ENCODE data around the gene CASR.

Gene CASR

DNA sequence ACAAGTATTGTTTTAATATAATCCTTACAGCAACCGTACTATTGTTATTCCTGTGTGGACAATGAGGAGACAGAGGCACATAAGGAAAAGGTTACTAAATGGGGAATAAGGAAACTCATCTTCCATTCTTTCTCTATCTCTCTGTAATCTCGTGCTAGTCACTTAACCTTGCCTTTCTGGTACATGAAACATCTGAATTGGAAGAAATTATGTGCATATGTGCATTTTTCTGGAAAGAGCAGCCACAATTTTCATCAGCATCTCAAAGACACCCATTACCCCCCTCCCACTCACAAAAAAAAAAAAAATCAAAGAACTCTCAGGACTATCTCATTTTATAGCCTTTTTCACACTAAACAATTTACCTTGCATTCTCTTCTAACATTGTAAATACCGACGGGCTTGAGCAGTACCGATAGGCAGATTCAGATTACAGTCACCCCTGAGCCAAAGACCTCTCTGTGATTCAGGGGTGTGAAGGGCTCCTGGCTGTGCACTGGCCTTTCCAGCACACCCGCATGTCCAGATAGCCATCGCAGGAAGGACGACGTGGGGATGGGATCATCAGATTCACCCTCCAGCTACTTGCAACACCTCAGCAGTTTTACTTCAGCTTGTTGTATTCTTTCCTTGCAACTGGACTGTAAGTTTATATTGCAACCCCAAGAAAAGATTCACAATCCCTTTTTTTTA lies 48.1 kb downstream of the CASR start:
- H3K27me3 Mint-ChIP-seq, result no peaks in the 10 kb centered on the region
- no peak for DNase-seq
- H3K4me3 Mint-ChIP-seq, result peak overlapping the region in 1 of 2 donors; percentile 46
- peaks cover 27 to 34% of the 10 kb centered on the region in 2 donors for H3K4me1 Mint-ChIP-seq
- no peak overlapping the region for H3K27ac Mint-ChIP-seq
- H3K9me3 Mint-ChIP-seq, result peaks cover 0 to 2% of the 10 kb centered on the region in 2 donors
- H3K36me3 Mint-ChIP-seq, result no peaks in the 10 kb centered on the region
- ATAC-seq (replicated peaks), result no peak

DNA sequence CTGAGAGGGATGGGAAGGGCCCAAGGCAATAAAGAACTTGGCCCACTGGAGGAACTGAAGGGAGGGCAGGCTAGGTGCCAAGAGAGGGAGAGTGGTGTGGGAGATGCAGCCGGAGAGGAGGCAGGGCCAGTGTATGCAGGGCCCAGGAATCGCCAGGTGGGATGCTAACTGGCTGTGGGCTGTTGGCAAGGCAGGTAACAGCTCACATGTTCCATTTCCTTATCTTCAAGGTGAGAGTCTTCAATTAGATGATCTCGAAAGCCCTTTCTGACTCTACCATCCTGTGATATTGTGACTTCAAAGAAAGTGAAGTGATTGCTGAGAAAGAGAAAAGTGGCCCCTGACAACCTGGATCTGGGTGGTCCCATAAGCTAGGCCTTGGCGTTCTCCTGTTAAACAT lies 49.0 kb downstream of the CASR start:
- no peaks in the 10 kb centered on the region for H3K27me3 Mint-ChIP-seq
- H3K4me3 Mint-ChIP-seq, result peak overlapping the region in 1 of 2 donors; percentile 42

DNA sequence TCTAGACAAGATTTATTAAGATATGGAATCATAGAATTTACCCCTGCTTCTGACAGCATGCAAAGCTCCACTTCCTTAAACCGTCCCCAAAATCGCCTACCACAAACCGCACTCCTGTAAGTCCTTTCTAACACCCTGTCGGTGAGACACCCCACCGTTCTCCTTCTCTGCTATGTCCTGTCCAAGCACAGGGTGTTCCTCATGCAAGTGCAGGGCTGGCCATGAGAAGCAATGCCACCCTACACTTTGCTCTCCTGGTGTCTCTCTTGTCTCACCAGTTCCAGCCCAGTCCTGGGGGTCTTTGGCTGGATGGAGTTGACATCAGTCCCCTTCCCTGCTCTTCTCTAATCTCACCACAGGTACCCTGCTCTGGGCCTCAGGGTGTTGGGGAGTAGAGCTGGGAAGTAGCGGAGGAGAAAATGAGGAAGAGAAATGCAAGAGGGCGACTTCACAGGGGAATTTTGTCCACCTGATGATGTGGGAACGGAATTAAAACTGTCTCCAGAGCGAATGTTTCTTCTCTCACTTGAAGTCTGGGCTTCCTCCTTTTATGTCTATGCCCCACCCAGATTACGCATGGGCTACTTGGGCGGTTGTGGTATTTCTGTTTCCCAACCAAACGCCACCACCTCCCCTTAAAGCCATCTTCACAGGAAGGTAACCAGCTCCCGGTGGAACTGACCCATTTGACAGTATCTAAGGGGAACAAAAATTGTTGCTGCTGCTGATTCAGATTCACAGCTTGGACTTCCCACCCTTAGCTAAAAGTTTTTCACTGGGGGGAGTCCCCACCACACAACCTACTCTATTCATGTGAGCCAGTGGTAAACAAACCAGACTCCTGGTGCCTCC lies 49.9 kb downstream of the CASR start:
- Mint-ChIP-seq H3K4me1 (peaks cover 27 to 34% of the 10 kb centered on the region in 2 donors), H3K9me3 (no peaks in the 10 kb centered on the region), H3K27ac (peak overlapping the region; percentile 79), H3K36me3 (no peaks in the 10 kb centered on the region), H3K4me3 (peak overlapping the region; percentile 25 to 40), H3K27me3 (no peaks in the 10 kb centered on the region)
- DNase-seq (peak; percentile 71), ATAC-seq (replicated peaks) (peak; percentile 85 to 88)

More for the DNA sequence above, 49.0 kb downstream of the CASR start:
- DNase-seq (no peak), ATAC-seq (replicated peaks) (no peak)
- Mint-ChIP-seq H3K27ac (peak overlapping the region; percentile 2), H3K4me1 (peaks cover 27 to 34% of the 10 kb centered on the region in 2 donors), H3K9me3 (no peaks in the 10 kb centered on the region), H3K36me3 (no peaks in the 10 kb centered on the region)

DNA sequence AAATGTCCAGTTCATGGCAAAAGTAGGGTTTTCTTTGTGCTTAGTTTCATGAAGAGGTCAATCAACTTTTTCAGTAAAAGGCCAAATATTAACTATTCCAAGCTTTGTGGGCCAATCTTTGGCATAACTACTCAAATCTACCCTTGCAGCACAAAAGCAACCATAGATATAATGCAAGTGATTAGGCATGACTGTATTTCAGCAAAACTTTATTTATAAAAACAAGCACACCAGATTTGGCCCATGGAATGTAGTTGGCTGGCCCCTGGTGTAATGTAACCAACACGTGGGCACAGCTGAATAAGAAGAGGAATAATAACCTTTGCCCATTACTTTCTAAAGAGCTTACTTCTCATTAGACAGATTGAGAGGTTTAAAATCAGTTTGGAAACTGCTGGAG lies 50.6 kb downstream of the CASR start:
- peak overlapping the region; percentile 1 for H3K27ac Mint-ChIP-seq
- DNase-seq (no peak), ATAC-seq (replicated peaks) (no peak)
- no peaks in the 10 kb centered on the region for H3K36me3 Mint-ChIP-seq
- no peaks in the 10 kb centered on the region for H3K27me3 Mint-ChIP-seq
- H3K4me3 Mint-ChIP-seq, result peak overlapping the region in 1 of 2 donors; percentile 25
- H3K9me3 Mint-ChIP-seq, result no peaks in the 10 kb centered on the region
- H3K4me1 Mint-ChIP-seq, result peaks cover 27 to 34% of the 10 kb centered on the region in 2 donors

DNA sequence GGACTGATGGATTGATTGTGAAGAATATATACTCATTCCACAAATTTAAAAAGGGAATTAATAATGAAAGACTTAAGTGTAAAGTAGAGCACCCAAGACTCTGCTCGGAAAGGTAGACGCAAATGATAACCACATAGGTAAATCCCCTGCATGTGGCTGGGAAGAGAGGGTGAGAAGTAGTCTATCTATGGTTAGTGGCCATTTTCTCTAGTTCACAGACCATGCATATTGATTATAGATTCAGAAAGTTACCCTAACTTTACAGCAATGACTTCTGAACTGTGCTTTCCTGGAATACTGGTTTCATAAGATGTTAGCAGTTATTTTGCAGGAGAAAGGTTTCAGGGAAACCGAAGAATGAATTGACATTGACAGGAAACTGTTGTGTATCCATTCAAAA lies 51.7 kb downstream of the CASR start:
- H3K4me1 Mint-ChIP-seq, result peaks cover 27 to 34% of the 10 kb centered on the region in 2 donors
- H3K36me3 Mint-ChIP-seq, result no peaks in the 10 kb centered on the region
- H3K27me3 Mint-ChIP-seq, result no peaks in the 10 kb centered on the region
- ATAC-seq (replicated peaks) (no peak), DNase-seq (no peak)
- H3K9me3 Mint-ChIP-seq, result no peaks in the 10 kb centered on the region
- peak overlapping the region; percentile 20 for H3K27ac Mint-ChIP-seq
- H3K4me3 Mint-ChIP-seq, result no peak overlapping the region

DNA sequence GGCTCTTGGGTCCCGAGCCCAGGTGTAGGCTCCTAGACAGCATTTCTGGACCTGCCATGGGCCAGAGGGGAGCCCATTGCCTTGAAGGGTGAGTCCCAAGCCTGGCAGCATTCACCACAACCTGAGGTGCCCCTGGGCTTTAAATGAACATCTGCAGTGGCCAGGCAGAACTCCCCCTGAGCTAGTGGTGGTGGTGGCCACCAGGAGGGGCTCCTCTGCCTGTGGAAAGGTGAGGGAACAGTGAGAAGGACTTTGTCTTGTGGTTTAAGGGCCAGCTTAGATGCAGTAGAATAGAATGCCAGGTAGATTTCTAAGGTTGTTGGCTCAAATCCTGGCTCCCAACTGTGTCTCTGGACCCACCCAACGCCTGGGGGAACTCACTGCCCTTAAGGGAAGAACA lies 55.6 kb downstream of the CASR start:
- ATAC-seq (replicated peaks), result no peak
- Mint-ChIP-seq H3K9me3 (no peaks in the 10 kb centered on the region), H3K36me3 (no peaks in the 10 kb centered on the region)

DNA sequence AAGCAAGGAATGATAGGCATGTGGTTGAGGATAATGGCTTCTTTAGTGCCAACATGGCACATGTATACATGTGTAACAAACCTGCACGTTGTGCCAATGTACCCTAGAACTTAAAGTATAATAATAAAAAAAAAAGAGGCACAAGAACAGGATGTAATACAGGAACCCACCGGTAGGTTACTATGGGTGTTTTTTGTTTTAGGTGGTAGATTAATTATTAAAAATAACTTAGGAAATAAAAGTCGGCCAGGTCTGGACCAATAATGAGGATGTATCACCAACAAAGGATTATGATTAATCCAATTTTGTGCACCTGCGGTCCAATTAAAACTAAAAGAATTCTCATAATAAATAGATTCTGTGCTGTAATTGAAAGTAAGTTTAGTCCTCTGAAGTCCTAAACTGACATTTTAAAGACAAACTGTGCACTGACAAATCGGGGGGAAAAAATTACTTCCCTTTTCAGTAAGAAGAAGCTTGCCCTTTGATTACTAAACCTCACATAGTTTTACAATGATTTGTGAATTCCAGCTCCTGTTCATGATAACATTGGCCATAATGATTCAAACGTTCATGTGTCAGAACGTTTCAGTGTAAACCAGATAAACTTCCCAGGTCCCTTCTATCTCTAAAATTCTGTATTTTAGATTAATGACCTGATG lies 62.2 kb downstream of the CASR start:
- H3K4me3 Mint-ChIP-seq, result peak overlapping the region; percentile 71 to 74
- H3K9me3 Mint-ChIP-seq, result no peaks in the 10 kb centered on the region
- peak; percentile 72 to 73 for ATAC-seq (replicated peaks)
- H3K4me1 Mint-ChIP-seq, result peaks cover 20 to 24% of the 10 kb centered on the region in 2 donors
- DNase-seq, result no peak
- no peaks in the 10 kb centered on the region for H3K27me3 Mint-ChIP-seq
- peak overlapping the region; percentile 71 for H3K27ac Mint-ChIP-seq
- no peaks in the 10 kb centered on the region for H3K36me3 Mint-ChIP-seq

More for the DNA sequence above, 55.6 kb downstream of the CASR start:
- Mint-ChIP-seq H3K27ac (no peak overlapping the region), H3K4me3 (no peak overlapping the region), H3K27me3 (no peaks in the 10 kb centered on the region), H3K4me1 (peaks cover 9 to 12% of the 10 kb centered on the region in 2 donors)
- DNase-seq, result no peak

DNA sequence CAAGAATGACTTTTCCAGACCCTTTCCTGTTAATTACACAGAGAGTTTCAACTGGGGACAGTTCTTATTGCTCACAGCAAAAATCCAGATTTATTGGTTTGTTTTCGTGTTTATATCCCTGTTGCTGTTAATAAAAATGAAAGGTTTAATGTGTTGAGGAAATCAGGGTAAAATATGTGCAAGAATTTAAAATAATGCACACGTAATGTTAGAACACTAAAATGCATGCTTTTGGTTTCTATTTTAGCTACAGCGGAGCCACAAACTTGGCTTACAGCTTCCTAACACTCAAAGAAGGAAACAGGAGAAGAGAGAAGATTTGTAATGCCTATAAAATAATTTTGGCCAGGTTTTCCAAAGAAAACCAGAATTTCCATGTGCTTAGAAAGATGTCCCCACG lies 62.7 kb downstream of the CASR start:
- Mint-ChIP-seq H3K36me3 (no peaks in the 10 kb centered on the region), H3K27me3 (no peaks in the 10 kb centered on the region), H3K9me3 (no peaks in the 10 kb centered on the region), H3K4me3 (peak overlapping the region; percentile 71 to 74), H3K4me1 (peaks cover 23 to 29% of the 10 kb centered on the region in 2 donors), H3K27ac (peak overlapping the region; percentile 71)
- ATAC-seq (replicated peaks), result no peak
- DNase-seq, result no peak

DNA sequence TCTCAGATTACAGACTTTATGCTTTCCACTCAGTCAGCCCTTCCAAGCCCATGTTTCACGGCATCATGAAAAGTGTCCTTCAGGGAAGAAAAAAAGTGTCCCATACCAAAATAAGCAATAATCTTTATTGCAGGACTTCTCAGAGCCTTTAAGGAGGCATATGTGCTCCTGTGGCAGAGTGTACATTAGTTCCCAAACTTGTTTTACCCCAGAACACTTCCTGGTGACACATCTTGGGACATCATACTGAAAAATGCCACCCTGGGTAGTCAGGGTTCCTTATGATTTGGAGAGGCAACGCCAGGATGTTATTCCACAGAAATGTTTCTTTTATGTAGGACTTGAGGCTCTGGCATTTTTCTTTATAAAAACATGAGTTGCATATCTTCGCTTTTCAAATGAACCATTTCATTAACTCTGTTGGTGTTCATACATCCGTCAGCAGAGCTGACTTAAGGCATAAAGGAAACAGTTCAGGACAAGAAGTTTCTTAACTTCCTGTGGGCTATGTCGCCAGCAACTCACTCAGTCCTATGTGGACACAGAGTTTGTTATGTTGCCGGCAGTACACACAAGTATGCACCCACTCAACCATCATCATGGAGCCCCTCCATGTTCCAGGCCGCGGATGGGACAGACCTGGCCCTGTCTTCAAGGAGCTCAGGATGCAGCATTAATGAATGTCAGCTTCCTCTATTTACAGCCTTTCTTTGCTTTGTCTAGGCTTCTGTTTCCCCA lies 63.8 kb downstream of the CASR start:
- Mint-ChIP-seq H3K4me3 (peak overlapping the region; percentile 17 to 26), H3K27ac (peak overlapping the region; percentile 4), H3K27me3 (no peaks in the 10 kb centered on the region), H3K36me3 (no peaks in the 10 kb centered on the region), H3K4me1 (peaks cover 30 to 39% of the 10 kb centered on the region in 2 donors), H3K9me3 (no peaks in the 10 kb centered on the region)
- DNase-seq (no peak), ATAC-seq (replicated peaks) (peak; percentile 37 to 43)

DNA sequence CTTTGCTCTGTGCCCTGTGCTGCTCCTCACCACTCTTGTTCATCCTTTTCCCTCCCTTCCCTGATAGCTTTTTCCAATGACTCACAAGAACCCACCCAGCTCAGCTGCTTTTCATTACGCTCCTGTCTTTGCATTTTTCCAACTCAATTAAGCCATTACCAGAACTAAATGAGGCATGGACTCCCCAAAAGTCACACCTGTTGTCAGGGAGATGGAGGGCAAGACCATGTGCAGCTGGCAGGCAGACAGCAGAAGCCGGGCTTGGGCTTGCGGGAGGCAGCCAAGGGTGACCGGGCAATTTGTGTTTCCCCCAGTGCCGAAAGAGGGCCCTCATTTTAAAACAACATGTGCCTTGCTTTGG lies 64.3 kb downstream of the CASR start:
- peaks cover 34 to 44% of the 10 kb centered on the region in 2 donors for H3K4me1 Mint-ChIP-seq
- H3K27me3 Mint-ChIP-seq, result no peaks in the 10 kb centered on the region
- H3K4me3 Mint-ChIP-seq, result peak overlapping the region in 1 of 2 donors; percentile 26
- peak; percentile 26 for DNase-seq
- H3K36me3 Mint-ChIP-seq, result no peaks in the 10 kb centered on the region
- ATAC-seq (replicated peaks), result peak; percentile 73 to 77
- peak overlapping the region; percentile 6 for H3K27ac Mint-ChIP-seq
- no peaks in the 10 kb centered on the region for H3K9me3 Mint-ChIP-seq

DNA sequence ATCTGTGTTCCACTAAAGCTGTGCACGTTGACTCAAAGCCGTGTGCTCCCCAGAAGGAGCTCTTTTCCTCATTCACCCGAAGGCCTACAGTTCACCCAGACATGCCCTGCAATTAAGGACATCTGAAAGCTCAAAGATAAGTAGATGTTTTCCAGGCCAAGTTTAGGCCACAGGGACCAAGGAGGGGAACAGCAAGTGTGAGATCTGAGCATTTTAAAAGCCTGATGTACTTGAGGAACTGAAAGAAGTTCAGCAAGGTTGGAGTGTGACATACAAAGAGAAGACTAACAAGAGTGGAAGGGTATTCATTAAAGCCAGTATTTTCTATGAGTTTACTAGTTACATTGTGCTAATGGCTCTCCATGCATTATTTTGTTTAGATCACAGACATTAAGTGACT lies 68.0 kb downstream of the CASR start:
- H3K4me1 Mint-ChIP-seq, result peaks cover 35 to 48% of the 10 kb centered on the region in 2 donors
- no peaks in the 10 kb centered on the region for H3K27me3 Mint-ChIP-seq
- no peak overlapping the region for H3K4me3 Mint-ChIP-seq
- DNase-seq, result no peak
- H3K36me3 Mint-ChIP-seq, result no peaks in the 10 kb centered on the region
- H3K9me3 Mint-ChIP-seq, result no peaks in the 10 kb centered on the region
- H3K27ac Mint-ChIP-seq, result no peak overlapping the region
- peak; percentile 35 to 60 for ATAC-seq (replicated peaks)

DNA sequence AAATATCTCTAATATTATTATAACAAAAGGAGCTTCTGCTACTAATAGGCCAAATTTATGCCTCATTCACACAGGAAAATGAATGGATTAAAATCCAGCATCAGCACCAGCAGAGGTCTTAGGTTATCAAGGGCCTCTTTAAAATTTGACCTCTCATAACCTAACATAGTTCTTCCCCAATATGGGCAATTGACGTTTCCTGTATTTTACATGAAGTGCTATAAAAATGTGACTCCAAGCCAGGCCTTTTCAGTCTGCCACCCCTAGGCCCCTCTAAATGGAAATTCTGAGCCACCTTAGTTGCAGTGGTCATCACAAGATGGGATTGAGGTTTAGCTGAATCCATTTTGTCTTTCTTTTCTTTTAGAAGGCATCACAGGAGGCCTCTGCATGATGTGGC lies 70.1 kb downstream of the CASR start:
- Mint-ChIP-seq H3K27me3 (no peaks in the 10 kb centered on the region), H3K4me3 (no peak overlapping the region), H3K9me3 (no peaks in the 10 kb centered on the region), H3K4me1 (peaks cover 28 to 41% of the 10 kb centered on the region in 2 donors), H3K36me3 (no peaks in the 10 kb centered on the region), H3K27ac (no peak overlapping the region)
- DNase-seq (no peak), ATAC-seq (replicated peaks) (peak in 1 of 2 donors; percentile 25)

DNA sequence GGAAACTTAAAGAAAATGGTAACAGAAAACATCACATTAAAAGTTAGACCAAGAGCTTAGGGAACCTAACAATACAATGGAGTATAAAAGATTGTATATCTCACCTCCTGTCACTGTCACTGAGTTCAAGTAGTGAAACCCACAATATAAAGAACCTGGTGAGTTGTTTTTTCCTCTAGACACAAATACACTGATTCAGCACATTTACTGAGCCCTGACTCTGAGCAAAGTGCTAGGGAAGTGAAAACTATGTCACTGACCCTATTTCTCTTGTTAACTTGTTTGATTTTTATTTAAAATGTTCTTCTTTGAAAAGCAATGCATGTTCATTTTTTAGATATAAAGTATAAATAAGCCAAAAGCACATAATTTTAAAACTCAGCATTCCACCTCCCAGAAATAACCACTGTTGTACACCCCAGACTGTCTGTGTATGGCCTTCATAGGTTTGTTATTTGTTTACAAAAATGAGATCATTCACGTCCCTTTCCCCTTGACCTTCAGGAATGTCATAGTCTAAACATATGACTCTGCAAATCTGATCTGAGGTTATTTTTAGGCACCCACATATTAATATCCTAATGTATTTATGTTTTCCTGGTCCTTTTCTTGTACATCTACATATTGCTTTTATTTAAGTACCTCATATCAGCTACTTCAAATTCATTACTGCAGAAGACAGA lies 72.4 kb downstream of the CASR start:
- no peaks in the 10 kb centered on the region for H3K9me3 Mint-ChIP-seq
- no peak overlapping the region for H3K27ac Mint-ChIP-seq
- H3K36me3 Mint-ChIP-seq, result no peaks in the 10 kb centered on the region
- no peak overlapping the region for H3K4me3 Mint-ChIP-seq
- H3K27me3 Mint-ChIP-seq, result no peaks in the 10 kb centered on the region
- DNase-seq, result no peak
- peak; percentile 72 to 83 for ATAC-seq (replicated peaks)
- peaks cover 29 to 49% of the 10 kb centered on the region in 2 donors for H3K4me1 Mint-ChIP-seq
